NCI-H1105 (cell line): ENCODE data around the gene PYGO2.
"Not testable (repeated sequence)": the region's sequence is repeated elsewhere in the genome, so short reads cannot be mapped to it uniquely, and the experiment has no call there.

ENCODE experiments used
- DNase-seq: peaks from one replicate; lab custom pipeline; 2025; lab: John Stamatoyannopoulos, UW

The PYGO2 gene

DNA sequence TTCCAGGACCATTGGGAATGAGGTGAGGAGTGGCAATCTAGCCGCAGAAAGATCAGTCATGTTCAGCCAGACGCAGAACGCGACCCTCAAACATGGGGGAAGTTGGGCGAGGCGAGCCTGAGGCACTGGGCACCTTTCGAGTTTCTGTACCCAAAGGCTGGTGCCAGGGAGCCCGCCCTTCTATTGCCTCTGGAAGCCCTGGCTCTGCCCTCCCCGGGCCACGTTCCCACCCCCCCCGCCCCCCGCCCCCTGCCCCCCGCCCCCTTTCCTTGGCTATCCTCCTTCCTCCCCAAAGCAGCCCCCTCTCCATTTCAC is 38.8 kb upstream of the PYGO2 start:
- no peak for DNase-seq

DNA sequence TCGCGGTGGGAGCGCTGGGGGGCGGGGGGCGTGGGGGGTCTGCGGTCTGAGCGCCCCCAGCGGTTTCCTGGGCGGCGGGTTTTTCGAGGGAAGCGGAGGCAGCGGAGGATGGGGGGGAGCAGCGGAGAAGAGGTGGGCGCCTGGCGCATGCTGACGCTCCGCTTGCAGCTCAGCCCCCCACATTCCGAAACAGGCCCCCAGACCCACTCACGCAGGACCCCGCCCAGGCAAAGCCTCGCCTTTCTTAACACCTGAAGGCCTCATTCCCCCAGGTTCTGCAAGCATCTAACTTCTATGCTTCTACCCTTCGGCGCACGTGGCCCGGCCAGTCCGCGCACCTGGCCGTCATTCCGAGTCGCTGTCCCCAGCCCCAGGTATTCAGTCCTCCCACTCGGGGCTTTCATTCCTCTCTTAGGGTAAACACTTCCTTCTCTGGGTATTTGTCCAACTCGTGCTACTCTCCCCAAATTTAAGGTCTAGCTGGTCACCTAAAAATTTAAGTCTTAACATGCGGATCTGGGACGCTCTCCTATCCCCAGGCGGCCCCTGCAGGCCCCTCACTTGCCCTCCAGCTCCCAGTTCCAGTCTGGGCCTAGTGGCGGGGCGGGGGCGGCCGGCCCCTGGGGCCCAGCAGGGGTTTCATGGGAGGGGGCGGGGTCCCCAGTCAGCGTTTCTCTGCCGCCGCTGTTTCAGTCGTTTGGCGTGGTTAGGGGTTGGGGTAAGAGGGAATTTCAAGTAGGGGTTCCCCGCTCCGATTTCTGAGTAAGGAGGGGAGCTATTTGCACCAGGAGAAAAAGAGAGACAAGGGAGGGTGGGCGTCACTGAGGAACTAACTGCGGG is 38.2 kb upstream of the PYGO2 start:
- no peak for DNase-seq

DNA sequence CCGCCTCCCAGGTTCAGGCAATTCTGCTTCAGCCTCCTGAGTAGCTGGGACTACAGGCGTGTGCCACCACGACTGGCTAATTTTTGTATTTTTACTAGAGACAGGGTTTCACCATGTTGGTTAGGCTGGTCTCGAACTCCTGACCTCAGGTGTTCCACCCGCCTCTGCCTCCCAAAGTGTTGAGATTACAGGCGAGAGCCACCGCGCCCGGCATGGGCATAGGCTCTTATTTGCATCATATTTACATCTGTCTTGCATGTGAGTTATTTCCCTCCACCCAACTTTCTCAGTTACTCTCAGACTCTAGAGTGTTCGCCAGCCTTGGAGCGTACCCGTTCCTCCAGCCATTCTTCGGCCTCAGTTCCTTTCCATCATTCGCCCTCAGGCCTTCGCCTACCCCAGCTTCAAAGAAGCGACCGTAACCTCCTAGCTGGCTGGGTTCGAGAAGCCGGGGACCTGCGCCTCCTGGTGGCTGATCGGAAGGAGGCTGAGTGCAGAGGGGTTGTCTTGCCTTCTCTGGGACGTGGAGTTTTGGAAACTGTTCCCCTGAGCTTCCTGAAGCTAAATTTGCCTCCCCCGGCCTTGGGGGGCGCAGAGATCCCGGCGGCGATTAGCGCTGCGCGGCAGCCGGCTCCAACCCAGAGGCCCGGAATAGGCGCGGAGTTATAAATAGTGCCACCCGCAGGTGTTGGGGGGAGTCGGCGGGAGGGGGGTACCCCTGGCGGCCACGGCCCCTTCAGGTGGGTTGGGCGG is 37.4 kb upstream of the PYGO2 start:
- DNase-seq = peak; percentile 27

DNA sequence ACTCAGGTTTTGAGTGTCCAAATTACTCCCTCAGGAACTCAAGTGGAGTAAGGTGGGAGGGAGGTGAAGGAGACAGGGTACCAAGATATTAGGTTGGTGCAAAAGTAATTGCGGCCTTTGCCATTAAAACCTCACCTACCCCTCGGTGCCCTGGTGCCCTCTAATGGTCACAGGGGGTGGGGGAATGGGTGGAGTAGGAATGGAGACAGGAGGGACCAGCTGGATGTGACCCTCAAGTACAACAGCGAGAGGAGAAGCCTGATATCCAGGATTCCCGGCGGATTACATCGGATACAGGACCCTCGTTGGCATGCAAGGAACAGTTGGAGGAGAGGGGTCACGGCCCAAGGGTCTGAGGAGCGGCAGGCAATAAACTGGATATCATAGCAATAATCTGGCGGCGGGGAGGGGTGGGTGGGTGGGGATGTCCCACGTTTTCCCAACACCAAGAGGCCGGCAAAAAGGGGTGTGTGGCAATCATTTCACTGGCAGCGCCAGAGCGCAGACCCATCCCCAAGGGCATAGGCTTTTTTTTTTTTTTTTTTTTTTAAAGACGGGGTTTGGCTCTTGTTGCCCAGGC is 36.7 kb upstream of the PYGO2 start:
- no peak for DNase-seq

DNA sequence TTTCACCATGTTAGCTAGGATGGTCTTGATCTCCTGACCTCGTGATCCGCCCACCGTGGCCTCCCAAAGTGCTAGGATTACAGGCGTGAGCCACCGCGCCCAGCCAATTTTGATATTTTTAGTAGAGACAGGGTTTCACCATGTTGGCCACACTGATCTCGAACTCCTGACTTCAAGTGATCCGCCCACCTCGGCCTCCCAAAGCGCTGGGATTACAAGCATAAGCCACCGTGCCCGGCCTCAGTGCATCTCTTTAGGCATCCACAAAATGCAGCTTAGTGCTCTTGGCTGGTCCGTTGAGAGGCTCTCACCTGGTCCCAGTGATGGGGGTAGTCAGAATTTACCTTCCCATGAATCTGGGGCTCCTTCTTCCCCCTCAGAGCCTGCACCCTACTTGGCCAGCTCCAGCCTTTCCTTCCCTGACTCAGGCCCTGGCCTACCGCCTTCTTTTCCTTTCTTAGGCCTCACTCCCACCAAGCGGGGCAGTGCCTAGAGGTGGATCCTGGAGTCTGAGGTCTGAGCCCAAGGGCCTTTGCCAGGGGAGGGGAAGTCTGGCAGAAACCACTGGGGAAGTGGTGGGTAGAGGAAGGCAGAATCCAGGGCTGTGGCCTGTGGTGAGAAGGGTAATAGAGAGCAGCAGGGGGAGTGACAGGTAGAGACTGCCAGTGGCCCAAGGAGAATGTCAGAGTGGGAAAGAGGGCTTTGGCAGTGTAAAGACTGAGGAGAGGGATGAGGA is 35.6 kb upstream of the PYGO2 start:
- DNase-seq = no peak

DNA sequence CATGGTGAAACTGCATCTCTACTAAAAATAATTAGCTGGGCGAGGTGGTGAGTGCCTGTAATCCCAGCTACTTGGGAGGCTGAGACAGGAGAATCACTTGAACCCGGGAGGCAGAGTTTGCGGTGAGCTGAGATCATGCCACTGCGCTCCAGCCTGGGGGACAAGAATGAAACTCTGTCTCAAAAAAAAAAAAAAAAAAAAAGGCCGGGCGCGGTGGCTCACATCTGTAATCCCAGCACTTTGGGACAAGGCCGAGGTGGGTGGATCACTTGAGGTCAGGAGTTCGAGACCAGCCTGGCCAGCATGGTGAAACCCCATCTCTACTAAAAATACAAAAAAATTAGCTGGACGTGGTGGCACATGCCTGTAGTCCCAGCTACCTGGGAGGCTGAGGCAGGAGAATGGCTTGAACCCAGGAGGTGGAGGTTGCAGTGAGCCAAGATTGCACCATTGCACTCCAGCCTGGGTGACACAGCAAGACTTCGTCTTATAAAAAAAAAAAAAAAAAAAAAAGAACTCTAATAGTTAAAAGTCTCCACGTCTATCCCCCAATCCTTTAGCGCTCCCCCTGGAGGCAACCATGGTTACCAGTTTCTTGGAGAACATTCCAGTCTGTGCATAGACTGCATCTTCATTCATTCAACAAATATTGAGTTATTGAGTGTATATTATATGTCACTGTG is 33.9 kb upstream of the PYGO2 start:
- not testable (repeated sequence) for DNase-seq

DNA sequence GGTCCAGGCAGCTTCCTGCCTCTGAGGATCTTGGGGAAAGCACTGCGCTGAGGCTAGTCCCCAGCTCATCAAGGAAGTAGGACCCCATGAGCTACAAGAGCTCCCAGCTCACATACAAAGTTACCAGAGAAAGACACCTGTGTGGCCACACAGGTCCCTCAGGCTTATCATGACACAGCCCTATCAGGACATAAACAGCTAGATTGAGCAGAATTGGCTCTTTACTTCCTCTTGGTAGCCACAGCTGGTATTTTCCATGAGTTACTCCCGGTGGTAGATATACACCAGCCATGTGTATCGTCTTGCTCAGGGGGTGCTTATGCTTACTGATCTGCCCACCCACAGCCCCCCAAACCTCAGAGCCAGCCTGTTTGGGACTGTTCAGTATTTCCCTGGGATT is 33.0 kb upstream of the PYGO2 start:
- DNase-seq = no peak

DNA sequence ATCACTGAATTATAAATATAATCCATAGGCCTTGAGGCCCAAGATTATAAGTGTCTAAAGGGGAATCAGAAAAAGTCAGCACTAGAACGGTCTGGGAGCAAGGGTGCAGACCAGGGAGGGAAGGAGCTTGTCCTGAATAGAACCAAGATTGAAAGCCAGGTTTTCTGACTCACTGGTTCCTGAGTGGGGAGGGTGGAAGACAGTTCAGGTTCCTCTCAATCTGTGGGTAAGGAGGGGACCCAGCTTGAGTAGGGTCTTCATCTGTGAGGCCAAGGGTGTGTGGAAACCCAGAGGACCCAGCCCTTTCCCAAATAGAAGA is 32.6 kb upstream of the PYGO2 start:
- no peak for DNase-seq

DNA sequence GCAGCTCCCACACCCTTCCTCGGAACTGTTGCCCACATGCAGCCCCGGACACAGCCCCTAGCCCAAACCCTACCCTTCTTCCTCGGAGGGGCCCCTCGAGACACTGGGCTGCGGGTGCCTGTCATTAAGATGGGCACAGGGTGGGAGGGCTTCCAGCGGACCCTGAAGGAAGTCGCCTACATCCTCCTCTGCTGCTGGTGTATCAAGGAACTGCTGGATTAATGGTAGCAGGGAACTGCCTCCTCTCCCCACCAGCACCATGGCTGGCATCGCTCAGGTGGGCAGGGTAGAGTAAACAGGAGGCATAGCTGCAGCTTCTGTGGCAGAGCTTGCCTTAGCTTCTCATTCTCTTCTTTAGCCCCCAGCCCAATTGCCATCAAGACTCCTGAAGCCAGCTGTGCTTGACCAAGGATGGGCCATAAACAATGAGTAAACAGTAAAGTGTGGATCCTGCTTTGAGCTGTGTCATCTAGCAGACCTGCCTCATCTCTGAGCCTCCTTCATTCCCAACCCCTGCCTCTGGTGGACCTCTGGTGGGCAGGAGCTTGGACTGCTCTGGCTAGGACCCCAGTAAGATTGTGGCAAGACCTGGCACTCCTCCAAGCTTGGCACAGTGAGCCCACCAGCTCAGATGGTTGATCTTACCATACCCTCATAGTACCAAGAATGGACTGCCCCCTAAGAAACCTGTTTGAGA is 32.1 kb upstream of the PYGO2 start, which contains the start of gene LENEP:
Gene LENEP (plus strand): TSS at position 15 of the 697 bp plus-strand sequence. CDS start 22 bp downstream, at position 37.
- DNase-seq = no peak

DNA sequence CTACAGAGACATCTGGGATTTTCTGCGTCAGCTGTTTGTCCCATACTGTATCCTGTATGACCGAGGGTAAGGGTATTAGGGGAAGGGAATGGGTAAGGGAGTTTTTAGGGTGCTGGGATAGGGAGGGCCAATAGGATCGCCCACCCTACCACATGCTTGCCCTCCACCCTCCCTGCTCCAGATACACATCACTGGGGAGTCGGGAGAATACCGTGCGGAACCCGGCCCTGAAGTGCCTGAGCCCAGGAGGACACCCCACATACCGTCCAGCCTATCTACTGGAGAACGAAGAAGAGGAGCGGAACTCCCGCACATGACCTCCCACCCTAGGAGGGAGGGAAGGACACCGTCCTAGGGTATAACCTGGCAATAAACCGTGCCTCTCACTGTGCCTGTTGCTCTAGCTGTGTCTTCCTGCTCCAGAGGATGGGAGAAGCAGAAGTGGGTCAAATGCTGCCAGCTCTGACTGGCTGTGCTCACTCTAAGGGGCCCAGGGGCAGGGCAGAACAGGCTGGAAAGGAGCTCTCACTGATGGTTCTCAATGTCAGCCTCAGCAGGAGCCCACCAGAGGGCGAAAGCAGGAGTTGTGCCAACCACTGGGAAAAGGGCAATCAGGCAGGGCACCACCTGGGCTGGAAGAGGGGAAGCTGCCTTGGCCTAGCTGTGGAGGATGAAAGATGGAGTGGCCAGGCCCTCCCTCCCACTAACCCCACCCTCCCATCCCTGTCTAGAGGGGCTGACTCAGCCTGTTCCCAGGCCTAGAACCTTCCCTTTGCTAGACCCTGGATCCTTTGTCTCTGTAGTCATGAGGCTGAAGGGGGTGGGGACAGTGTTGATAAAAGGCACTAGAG is 31.4 kb upstream of the PYGO2 start:
- peak; percentile 36 for DNase-seq

DNA sequence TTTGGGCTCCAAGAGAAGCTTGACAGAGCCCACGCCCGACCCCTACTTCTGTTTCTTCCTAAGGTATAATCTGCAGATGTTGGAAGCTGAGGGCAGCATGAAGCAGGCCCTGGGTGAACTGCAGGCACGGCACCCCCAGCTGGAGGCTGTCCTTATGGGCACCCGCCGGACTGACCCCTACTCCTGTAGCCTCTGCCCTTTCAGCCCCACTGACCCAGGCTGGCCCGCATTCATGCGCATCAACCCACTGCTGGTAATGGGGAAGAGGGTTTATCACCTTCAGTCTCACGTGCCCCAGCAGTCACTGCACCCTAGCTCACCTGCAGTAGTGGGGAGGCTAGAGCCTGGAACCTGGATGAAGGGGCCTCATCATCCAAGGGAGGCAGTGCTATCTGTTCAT is 28.7 kb upstream of the PYGO2 start:
- no peak for DNase-seq

DNA sequence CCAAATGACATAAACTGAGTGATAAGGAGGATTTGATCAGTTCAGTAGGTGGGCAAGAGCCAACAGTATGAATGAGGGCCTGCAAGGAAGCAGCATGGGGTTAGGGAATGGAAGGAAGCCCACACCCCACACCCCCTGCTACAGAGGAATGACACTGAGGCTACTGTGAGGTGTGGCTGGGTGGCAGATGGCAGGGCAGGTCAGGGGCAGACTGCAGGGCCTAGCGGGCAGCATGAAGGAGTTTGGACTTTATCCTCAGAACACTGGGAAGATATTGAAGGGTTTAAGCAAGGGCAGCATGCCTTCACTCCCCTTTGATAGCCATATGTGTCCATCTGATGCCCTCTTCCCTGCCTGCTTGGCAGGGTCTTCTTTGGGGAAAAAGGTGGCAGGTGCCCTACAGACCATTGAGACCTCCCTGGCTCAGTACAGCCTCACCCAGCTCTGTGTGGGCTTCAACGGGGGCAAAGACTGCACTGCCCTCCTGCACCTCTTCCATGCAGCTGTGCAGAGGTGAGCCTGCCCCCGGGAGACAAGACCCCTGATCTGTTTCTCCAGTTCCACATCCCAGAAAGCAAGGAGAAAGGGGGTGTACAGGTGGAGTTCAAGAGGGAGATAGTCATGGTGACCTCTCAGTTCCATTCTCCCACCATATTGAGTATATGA is 27.7 kb upstream of the PYGO2 start:
- no peak for DNase-seq

DNA sequence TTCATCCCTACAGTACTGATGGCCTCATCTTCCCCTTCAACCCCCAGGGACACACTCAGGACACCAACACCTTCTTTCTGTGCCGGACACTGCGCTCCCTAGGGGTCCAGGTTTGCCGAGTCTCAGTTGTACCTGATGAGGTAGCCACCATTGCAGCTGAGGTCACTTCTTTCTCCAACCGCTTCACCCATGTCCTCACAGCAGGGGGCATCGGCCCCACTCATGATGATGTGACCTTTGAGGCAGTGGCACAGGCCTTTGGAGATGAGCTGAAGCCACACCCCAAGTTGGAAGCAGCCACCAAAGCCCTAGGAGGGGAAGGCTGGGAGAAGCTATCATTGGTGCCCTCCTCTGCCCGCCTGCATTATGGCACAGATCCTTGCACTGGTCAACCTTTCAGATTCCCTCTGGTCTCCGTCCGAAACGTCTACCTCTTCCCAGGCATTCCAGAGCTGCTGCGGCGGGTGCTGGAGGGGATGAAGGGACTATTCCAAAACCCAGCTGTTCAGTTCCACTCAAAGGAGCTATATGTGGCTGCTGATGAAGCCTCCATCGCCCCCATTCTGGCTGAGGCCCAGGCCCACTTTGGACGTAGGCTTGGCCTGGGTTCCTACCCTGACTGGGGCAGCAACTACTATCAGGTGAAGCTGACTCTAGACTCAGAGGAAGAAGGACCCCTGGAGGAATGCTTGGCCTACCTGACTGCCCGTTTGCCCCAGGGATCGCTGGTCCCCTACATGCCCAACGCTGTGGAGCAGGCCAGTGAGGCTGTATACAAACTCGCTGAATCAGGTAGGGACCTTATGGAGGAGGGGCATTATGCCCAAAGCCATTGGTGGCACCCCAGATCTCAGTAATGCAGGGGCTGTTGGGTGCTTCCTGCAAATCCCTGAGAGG is 26.7 kb upstream of the PYGO2 start:
- DNase-seq = no peak

DNA sequence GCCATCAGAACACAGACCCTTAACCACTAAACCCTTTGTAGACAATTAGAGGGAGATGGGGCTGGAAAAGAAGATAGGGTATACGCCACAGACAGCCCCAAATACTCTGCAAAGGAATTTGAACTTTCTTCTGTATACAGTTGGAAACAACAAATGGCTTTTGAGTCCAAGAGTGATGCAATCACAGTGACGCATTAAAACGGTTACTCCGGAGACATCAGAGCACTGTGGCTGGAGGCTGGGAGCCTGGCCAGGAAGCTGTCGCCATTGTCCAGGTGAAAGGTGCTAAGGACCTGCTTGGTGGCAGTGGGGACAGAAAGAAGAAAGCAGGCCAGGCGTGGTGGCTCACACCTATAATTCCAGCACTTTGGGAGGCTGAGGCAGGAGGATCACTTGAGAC is 25.7 kb upstream of the PYGO2 start:
- no peak for DNase-seq

DNA sequence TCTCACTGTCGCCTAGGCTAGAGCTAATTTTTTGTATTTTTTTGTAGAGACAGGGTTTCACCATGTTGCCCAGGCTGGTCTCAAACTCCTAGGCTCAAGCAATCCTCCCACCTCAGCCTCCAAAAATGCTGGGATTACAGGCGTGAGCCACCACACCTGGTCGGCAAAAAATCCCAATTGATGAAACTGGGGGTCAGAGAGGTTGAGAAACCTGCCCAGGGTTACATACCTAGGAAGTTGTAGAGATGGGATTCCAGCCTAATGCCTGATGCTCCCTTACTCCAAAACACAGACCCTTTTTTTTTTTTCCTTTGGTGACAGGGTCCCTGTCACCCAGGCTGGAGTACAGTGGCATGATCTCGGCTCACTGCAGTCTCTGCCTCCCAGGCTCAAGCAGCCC is 25.2 kb upstream of the PYGO2 start:
- not testable (repeated sequence) for DNase-seq

DNA sequence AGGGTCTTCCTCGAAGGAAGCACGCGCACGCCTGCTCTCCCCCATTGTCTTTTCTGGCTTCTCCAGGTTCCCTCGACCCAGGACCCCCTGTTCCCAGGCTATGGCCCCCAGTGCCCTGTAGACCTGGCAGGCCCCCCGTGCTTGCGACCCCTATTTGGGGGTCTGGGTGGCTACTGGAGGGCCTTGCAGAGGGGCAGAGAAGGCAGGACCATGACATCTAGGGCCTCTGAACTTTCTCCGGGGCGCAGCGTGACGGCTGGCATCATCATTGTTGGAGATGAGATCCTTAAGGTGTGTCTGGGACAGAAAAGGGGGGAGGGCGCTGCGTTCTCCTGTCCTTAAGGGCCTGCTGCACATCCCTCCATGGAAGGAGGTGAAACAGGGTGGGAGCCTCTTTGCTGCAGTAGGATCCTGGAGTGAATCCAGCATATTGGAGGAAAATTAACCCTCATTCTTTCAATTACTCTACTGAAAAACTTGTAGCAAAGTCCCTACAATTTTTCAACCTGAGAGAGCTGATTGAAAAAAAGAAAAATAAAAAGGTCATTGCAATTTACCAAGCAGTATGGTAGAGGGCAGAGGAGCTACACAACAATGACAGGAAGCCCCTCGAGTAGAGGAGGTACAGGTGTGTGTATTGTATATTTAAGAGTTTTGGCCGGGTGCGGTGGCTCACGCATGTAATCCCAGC is 22.3 kb upstream of the PYGO2 start:
- no peak for DNase-seq

DNA sequence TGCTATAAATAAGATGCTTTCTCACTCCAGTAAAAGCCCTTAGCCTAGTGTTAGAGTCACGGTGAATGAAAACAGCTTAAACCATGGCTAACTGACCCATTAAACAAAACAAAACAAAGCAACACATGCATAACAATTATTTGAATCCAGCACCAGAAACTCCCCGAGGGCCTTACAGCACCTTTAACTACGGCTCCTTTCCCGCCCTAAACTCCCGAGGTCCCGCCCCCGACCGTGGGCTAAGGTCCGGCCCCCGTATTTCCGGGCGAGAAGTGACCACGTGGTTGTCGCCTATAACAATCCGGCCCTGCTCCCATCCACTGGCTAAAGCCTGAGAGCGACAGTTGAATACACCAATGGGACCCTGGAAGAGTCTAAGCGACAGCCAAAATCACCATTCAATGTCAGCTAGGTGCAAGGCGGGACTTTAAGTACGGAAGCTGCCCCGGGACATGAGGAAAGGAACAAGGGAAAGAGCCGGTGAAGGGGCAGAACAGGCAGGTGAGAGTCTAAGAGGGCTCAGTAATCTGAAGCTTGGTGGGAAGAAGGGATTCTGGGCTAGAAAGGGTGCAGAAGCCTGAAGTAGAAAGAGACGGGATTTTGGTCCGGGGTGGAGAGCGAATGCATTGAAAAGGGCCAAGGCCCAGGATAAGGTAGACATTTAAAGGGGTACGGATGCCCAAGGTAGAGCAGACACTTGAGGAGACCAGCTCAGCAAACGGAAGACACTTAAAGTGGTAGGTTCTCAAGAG is 21.5 kb upstream of the PYGO2 start, which contains the start of gene FLAD1:
Gene FLAD1 (plus strand): TSS at position 448 of the 752 bp plus-strand sequence. CDS start 351 bp downstream, outside the sequence.
- DNase-seq = peak; percentile 99
